GM18517 (cell line): ENCODE results near the gene RBM15B.
"Not testable (repeated sequence)": the region's sequence is repeated elsewhere in the genome, so short reads cannot be mapped to it uniquely, and the experiment has no call there.

Experiments used
- ATAC-seq: cut with Tn5 transposase; IDR thresholded peaks from one replicate; pipeline ENCODE4 v1.9.1; 2021; ENCODE audit warnings: mild to moderate bottlenecking, moderate library complexity; ENCODE audit not compliant: unreplicated experiment

Gene RBM15B

GRCh38 chr3:51378726-51379125 lies 12.4 kb upstream of the RBM15B start:
- ATAC-seq = no peak

- ATAC-seq = no peak
These were observed 11.8 kb upstream of the RBM15B start for GRCh38 chr3:51379301-51379700.

- ATAC-seq = no peak
These were observed 11.2 kb upstream of the RBM15B start for GRCh38 chr3:51379746-51380455.

- no peak for ATAC-seq
These were observed 10.3 kb upstream of the RBM15B start for GRCh38 chr3:51380601-51381332.

- ATAC-seq = no peak
These were observed 9.8 kb upstream of the RBM15B start for GRCh38 chr3:51381333-51381705.

DNA sequence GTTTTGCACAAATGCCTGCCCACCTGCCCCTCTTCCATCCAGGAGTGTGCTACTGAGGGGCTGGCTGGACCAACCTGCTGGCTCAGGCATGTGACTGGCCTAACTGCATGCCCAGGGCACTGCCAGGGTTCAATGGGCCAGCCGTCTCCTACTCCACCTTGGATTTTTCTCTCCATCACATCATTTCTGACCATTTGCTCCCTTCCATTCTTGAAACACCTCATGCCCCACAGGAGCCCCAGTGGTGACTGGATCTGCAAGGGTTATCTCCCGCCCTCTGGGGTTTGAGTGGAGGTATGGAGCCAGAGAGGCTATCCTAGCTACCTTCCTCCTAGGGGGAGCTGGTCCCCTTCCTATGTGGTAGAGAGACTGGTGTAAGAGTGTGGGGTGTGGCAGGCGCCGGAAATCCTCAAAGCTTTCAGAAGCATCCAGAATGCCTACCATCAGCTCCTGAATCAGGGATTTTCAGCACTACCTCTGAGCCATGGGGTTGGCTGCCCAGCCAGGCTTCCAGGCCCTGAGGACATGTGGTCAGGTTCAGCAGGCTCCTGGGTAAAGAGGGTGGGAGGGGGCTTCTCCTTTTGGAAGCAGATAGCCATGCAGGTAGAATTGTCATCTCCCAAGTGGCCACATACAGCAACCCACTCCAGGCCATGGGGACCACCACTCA lies 8.9 kb upstream of the RBM15B start:
- ATAC-seq = no peak

DNA sequence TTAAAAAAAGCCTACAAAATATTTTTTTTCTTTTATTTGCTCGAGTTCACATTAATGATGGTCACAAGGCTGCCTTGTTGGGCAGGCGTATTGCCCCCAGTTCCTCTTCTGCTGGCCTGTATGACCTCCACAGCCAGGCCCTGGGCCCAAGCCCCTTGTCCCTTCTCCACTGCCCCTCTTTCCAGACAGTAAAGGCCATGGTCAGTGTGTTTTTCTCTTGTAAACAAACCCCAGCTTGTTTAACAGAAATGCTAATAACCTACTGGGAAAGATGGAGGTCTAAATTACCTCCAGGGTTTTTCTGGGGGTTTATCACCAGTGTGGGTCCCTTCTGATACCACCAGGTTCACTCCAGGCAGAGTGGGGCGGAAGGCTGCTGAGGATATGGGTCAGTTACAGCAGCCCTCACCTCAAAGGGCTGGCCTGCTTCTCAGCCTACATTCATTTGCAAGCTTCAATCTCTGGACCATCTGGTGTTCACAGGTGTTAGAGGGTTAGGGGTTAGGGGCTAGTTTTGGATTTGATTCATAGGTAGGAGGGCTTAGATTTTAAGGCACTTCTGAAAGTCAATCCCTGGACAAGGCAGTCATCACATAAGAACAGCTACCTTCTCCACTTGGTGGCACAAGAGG lies 8.0 kb upstream of the RBM15B start:
- ATAC-seq = no peak

- ATAC-seq = peak; percentile 12
These were observed 6.9 kb upstream of the RBM15B start for GRCh38 chr3:51384055-51384725.

DNA sequence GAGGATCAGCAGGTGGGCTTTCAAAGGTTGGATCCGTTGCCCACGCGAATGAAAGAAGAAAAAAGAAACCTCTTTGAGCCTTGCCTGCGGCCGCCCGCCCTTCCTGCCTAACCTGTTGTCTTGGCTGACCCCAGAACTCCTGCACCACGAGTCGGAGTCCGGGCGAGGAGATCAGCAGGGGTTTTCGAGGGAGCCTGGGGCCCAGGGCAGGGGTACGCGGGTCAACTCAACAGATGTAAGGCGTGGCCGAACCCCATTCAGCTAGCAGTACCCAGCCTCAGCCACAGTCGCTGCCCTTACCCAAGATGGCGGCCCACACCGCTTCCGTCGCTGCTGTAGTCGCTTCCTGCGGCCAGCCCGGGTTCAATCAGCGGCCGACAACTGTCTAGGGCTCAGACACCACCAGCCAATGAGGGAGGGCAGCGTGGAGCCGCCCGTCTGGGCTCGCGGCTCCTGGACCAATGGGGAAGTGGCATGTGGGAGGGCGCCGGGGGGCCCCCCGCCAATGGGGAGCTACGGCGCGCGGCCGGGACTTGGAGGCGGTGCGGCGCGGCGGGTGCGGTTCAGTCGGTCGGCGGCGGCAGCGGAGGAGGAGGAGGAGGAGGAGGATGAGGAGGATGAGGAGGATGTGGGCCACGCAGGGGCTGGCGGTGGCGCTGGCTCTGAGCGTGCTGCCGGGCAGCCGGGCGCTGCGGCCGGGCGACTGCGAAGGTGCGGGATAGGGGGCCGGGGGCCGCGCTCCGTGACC lies 6.2 kb upstream of the RBM15B start, which contains the start of gene MANF:
MANF (plus strand) TSS at position 566 of the 748 bp plus-strand sequence; CDS start at position 618, 52 bp downstream.
- peak; percentile 79 for ATAC-seq

- ATAC-seq = no peak
These were observed 5.4 kb upstream of the RBM15B start for GRCh38 chr3:51385621-51386091.

GRCh38 chr3:51386159-51386851 lies 4.8 kb upstream of the RBM15B start:
- ATAC-seq = no peak

- ATAC-seq = no peak
These were observed 4.2 kb upstream of the RBM15B start for GRCh38 chr3:51386852-51387229.

DNA sequence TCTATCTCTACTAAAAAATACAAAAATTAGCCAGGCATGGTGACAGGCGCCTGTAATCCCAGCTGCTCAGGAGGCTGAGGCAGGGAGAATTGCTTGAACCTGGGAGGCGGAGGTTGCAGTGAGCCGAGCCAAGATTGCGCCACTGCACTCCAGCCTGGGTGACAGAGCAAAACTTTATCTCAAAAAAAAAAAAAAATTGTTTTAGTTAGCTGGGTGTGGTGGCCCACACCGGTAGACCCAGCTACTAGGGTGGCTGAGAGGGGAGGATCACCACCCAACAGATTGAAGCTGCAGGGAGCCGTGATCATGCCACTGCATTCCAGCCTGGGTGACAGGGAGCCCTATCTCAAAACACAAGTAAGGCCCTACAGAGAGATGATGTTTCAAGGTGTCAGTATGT lies 3.8 kb upstream of the RBM15B start:
- not testable (repeated sequence) for ATAC-seq

DNA sequence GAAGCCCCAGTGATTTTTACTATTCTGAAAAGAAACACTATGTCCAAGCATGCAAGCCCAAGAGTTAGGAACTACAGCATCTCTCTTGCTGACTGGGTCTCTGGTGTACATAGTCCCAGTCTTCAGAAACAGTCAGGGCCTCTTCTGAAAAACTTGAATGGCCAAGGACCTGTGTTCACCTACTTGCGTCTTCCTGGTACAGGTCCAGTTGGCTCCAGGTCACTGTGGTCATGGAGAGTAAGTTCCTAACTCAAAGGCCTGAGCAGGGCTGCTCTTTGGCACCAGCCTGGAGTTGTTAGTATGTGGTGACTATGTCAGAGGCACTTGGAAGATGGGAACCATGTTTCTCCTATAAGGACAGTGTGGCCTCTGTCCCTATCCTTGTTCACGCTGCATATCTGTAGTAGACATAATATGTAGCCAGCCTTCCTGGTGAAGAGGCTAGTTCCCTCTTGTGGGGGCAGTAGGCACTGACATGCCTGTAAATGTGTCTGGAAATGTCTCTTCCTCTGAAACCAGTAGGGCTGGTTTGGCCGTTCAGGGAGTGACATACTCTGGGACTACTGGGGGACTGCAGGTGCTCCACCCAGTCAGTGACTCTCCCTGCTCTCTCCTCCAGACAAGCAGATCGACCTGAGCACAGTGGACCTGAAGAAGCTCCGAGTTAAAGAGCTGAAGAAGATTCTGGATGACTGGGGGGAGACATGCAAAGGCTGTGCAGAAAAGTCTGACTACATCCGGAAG lies 2.6 kb upstream of the RBM15B start:
- no peak for ATAC-seq

- no peak for ATAC-seq
These were observed 1.5 kb upstream of the RBM15B start for GRCh38 chr3:51389423-51390183.

DNA sequence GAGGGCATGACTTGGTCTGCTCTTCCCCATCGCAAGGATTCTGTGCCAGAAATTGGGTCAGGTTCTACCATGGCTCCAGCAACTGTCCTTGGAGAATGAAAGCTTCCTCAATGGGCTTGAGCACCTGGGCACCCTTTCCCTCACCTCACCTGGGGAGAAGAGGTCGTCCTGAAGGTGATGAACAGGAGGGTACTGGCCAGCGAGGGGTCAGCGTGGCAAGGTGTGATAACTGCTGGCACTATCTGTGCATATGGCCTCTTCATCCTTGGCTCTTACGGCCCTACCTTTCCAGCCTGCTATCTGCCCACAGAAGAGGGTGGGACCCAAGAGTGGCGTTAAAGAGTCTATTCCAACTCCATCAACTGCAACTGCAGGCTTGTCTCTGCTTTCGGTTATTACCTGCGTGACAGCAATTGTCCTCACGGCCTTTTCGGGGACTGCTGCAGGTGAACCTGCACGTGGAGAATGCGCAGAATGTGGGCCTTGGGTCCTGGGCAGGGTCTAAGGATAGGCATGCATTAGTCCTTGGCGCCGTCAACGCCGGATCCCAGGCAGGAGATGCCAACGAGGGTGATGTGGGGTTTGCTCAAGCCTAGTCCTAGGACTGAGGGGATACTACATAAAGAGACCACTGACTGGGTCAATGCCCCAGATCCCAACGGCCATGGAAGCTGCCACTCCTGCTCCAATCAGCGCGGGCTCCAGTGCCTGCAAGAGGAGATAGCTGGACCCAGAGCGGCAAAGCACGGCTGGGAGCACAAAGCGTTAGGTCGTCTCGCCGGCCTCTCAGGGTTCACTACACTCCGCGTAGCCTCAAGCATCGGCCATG lies 625 bp upstream of the RBM15B start:
- peak; percentile 23 for ATAC-seq
